HEK293 (cell line): ENCODE results near the gene DOK7.

ENCODE experiments used
- ZNF211 ChIP-seq: fragments of 450-650 bp; formaldehyde crosslinking; IDR thresholded peaks from 2 replicates; pipeline ENCODE4 v1.5.1; 2016; ENCODE audit warnings: low read depth, missing biosample characterization, missing genetic modification characterization
- TF ChIP-seq, protein P1 (sequence below): fragments of 450-650 bp; formaldehyde crosslinking; IDR thresholded peaks from 2 replicates; pipeline ENCODE4 v1.5.1; 2016; ENCODE audit warnings: missing biosample characterization, missing genetic modification characterization
- TF ChIP-seq, protein P2 (sequence below): fragments of 450-650 bp; formaldehyde crosslinking; IDR thresholded peaks from 2 replicates; pipeline ENCODE4 v1.5.1; 2016; ENCODE audit warnings: missing biosample characterization, missing genetic modification characterization, borderline replicate concordance

DNA sequence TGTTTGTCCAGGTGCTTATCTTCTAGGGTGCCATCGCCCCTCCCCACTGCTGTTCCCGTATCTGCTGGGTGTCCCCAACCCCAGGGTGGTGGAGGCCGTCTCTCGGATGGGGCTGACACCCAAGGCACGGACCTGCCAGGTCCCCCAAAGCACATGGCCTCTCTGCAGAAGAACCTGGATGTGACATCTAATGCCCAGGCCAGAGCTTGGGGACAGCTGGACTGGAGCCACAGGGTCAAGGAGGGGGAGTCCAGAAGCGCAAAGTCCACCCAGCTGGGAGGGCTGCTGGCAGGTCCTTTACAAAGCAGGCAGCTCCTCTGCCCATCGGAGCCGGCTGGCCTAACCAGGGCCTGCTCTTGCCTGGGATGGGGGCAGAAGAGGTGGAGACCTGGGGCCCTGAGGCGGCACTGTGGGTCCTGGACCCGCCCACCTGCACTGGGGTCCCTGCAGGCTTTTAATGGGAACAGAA lies 751 bp upstream of the DOK7 start:
- TF ChIP-seq, protein P1, sequence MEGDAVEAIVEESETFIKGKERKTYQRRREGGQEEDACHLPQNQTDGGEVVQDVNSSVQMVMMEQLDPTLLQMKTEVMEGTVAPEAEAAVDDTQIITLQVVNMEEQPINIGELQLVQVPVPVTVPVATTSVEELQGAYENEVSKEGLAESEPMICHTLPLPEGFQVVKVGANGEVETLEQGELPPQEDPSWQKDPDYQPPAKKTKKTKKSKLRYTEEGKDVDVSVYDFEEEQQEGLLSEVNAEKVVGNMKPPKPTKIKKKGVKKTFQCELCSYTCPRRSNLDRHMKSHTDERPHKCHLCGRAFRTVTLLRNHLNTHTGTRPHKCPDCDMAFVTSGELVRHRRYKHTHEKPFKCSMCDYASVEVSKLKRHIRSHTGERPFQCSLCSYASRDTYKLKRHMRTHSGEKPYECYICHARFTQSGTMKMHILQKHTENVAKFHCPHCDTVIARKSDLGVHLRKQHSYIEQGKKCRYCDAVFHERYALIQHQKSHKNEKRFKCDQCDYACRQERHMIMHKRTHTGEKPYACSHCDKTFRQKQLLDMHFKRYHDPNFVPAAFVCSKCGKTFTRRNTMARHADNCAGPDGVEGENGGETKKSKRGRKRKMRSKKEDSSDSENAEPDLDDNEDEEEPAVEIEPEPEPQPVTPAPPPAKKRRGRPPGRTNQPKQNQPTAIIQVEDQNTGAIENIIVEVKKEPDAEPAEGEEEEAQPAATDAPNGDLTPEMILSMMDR (tag by site-specific recombination), result no peak
- TF ChIP-seq, protein P2, sequence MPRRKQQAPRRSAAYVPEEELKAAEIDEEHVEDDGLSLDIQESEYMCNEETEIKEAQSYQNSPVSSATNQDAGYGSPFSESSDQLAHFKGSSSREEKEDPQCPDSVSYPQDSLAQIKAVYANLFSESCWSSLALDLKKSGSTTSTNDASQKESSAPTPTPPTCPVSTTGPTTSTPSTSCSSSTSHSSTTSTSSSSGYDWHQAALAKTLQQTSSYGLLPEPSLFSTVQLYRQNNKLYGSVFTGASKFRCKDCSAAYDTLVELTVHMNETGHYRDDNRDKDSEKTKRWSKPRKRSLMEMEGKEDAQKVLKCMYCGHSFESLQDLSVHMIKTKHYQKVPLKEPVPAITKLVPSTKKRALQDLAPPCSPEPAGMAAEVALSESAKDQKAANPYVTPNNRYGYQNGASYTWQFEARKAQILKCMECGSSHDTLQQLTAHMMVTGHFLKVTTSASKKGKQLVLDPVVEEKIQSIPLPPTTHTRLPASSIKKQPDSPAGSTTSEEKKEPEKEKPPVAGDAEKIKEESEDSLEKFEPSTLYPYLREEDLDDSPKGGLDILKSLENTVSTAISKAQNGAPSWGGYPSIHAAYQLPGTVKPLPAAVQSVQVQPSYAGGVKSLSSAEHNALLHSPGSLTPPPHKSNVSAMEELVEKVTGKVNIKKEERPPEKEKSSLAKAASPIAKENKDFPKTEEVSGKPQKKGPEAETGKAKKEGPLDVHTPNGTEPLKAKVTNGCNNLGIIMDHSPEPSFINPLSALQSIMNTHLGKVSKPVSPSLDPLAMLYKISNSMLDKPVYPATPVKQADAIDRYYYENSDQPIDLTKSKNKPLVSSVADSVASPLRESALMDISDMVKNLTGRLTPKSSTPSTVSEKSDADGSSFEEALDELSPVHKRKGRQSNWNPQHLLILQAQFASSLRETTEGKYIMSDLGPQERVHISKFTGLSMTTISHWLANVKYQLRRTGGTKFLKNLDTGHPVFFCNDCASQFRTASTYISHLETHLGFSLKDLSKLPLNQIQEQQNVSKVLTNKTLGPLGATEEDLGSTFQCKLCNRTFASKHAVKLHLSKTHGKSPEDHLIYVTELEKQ (tag by site-specific recombination), result no peak
- no peak for TF ChIP-seq ZNF211 (tag by site-specific recombination)
